ENCODE data around the gene ATP1B1.
"Not testable (repeated sequence)": the region's sequence is repeated elsewhere in the genome, so short reads cannot be mapped to it uniquely, and the experiment has no call there.

ATP1B1 gene

GRCh38 chr1:169144941-169145626 lies 38.6 kb downstream of the ATP1B1 start:
- DNase-seq: no peak

DNA sequence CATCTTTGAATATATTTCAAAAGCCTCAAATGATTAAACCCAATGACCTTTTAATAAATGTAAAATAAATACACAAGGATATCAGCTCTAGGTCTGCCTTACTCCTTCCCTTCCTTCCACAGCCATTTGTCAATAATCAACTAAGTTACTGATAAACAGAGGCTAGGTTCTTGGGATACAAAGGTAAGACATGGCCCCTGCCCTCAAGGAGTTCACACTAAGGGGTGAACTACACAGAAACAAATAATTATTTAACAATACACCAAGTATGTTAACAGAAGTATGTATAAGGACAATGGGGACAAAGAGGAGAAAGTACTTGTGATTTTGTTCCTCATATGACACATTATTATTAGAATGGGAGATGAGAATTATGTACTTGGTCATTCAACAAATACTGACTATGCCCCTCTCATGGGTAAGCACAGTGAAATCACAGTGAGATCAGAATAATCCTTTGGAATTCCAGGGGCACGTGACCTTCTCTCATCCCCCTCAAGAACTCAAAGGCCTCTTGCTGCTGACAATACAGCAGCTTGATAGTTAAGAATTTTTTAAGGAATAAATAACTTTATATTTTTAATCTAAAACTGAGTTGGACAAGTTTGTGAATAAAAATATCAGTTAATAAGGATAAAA lies 40.2 kb downstream of the ATP1B1 start:
- DNase-seq: no peak

GRCh38 chr1:169148472-169149252 lies 42.2 kb downstream of the ATP1B1 start:
- no peak for DNase-seq

DNA sequence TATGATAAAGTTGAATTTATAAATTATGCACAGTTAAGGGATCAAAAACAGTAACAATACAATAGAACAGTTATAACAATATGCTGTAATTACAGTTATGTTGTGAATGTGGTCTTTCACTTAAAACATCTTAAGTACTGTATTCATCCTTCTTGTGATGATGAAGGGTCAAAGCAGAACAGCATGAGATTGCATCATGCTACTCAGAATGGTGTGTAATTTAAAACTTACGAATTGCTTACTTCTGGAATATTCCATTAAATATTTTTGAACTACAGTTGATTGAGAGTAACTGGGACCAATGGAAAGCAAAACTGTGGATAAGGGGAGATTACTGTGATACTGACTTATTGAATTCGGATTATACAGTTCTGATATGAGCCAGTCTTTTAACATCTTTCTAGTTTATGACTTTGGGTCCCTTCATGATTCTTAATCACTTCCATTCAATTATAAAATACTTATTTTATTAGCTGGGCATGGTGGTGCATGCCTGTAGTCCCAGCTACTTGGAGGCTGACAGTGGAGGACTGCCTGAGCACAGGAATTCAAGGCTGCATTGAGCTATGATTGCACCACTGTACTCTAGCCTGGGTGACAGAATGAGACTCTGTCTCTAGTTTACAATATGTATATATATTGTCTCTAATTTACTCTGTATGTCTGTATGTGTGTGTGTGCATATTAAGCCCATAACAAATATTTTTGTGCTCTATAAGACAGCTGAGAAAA lies 43.2 kb downstream of the ATP1B1 start:
- DNase-seq: no peak

DNA sequence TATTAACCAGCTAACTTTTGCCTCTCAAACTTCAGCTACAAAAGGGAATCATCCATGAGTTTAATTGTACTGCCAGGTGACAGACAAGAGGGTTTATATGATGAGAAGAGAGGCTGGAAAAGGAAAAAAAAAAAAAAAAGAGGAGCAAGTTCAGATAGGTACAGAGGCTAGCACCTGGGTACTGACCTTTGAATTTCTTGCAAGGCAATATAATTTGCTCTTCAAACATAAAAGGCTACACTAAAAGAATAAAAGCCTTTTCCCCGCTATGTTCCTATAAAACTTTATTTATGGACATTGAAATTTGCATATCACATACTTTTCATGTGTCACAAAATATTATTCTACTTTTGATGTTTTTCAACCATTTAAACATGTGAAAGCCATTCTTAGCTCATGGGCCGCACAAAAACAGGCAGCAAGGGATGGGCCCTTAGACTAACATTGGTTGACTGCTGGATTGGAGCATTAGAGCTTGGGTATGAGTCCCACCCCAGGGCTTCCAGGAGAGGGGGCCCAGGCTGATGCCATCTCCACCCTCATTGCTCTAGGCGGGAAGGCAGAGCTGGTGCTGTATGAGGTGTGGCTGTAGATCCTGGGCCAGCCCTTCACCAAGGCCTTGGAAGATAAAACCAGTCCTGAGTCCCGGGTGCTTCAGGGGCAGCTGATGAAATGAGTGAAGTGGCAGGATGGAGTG lies 44.3 kb downstream of the ATP1B1 start:
- DNase-seq: no peak

DNA sequence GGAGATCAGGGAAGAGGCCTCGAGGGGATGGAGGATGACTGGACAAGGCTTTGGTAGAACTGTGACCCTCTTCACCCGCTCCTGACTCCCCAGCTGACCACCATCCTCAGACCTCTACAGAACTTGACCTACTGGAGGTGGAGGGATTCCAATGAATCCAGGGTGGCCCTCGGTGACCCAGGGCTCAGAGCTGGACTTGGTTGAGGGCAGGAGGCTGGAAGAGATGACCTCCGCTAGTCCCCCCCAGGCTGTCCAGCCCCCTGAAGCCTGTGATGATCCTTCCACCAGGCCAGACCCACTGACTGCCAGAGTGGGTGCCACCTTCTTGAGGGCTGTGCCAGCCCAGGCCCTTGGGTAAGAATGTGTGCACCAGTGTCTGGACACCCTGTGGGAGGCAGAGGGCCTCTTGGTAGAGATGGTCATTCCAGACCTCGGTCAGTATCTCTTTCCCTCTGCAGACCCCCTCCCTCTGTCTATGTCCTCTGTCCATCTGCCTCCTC lies 44.9 kb downstream of the ATP1B1 start:
- no peak for DNase-seq

DNA sequence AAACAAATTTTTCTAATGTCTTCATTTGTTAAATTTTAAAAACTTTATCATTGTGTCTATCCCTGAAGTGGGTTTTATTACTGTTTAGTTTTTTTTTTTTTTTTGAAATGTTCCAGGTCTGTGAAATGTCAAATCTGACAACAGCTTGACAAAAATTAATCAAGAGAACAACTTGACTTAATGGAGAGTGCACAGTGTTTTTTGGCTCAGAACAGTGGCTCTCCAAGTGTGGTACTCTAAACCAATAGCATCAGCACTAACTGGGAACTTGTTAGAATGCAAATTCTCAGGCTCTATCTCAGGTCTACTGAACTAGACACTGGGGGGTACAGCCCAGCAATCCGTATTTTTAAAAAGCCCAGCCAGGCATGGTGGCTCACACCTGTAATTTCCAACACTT lies 49.2 kb downstream of the ATP1B1 start:
- DNase-seq: no peak

GRCh38 chr1:169156580-169156979 lies 50.1 kb downstream of the ATP1B1 start:
- no peak for DNase-seq

DNA sequence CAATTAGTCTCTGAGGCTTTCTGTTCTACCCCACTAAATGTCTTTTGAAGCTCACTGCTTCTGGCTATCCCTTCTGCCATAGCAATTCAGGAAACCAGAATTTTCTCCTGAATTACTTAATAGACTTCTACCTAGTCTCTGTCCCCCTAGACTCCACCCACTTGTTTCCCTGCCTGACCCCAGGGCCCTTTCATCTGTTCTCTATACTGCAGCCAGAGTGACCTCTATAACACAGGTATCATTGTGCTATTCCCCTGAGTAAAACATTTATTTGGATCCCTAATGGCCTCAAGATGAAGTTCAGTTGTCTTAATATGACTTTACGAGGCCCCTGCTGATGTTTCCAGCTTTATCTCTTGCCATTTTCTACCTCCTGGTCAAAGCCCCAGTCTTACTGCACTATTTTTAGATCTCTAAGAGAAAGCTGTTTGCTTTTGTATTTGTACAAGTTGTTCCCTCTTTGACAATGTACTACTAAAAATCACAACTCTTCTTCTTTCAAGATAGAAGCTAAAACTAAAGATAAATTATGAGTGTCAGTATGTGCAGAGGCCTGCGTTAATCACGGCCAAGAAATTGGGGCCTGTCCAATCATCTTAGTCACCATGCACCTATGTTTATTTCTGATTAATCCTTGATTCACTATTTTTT lies 54.5 kb downstream of the ATP1B1 start:
- no peak for DNase-seq

- DNase-seq: no peak
Observed at GRCh38 chr1:169161496-169162194, 55.2 kb downstream of the ATP1B1 start.

- DNase-seq: peak; percentile 68
Observed at GRCh38 chr1:169163059-169163458, 56.6 kb downstream of the ATP1B1 start.

GRCh38 chr1:169175461-169175860 lies 69.0 kb downstream of the ATP1B1 start:
- no peak for DNase-seq

DNA sequence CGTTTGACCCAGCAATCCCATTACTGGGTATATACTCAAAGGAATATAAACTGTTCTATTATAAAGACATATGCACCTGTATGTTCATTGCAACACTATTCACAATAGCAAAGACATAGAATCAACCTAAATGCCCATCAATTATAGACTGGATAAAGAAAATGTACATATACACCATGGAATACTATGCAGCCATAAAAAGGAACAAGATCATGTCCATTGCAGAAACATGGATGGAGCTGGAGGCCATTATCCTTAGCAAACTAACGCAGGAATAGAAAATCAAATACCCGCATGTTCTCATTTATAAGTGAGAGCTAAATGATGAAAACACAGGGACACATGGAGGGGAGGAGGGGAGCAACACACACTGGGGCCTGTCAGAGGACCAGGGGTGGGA lies 72.9 kb downstream of the ATP1B1 start:
- not testable (repeated sequence) for DNase-seq

GRCh38 chr1:169180174-169180573 lies 73.7 kb downstream of the ATP1B1 start:
- DNase-seq: no peak

All from activated CD4-positive, alpha-beta T cell treated with anti-CD3 and anti-CD28 coated beads, Interleukin-2, amount 50 U/mL, for 16 hours (primary cell).